T-helper 9 cell (primary cell): ENCODE data around the gene ADISSP.

ENCODE experiments used
- DNase-seq: peaks from one replicate; pipeline ENCODE4 v3.0.0-alpha.2; 2020

ADISSP gene

GRCh38 chr20:3778976-3779375, 11.4 kb upstream of the ADISSP start:
- DNase-seq: no peak

- no peak for DNase-seq
Observed at GRCh38 chr20:3777716-3778629, 10.4 kb upstream of the ADISSP start.

- DNase-seq: no peak
Observed at GRCh38 chr20:3777381-3777715, 9.8 kb upstream of the ADISSP start.

GRCh38 chr20:3775457-3776108, 8.0 kb upstream of the ADISSP start:
- DNase-seq: no peak

GRCh38 chr20:3771552-3772058, 4.1 kb upstream of the ADISSP start:
- no peak for DNase-seq

- DNase-seq: peak; percentile 86
Observed at GRCh38 chr20:3768342-3769130, 983 bp upstream of the ADISSP start.

- DNase-seq: no peak
Observed at GRCh38 chr20:3767110-3767426, 485 bp downstream of the ADISSP start.

- no peak for DNase-seq
Observed at GRCh38 chr20:3766422-3767109, 987 bp downstream of the ADISSP start.

GRCh38 chr20:3765171-3765882, 2.2 kb downstream of the ADISSP start:
- no peak for DNase-seq

- DNase-seq: no peak
Observed at GRCh38 chr20:3764659-3765058, 2.9 kb downstream of the ADISSP start.

GRCh38 chr20:3763671-3764601, 3.6 kb downstream of the ADISSP start:
- DNase-seq: no peak

GRCh38 chr20:3760655-3761348, 6.8 kb downstream of the ADISSP start:
- DNase-seq: no peak

GRCh38 chr20:3759884-3760283, 7.7 kb downstream of the ADISSP start:
- no peak for DNase-seq

GRCh38 chr20:3759316-3759823, 8.2 kb downstream of the ADISSP start:
- DNase-seq: no peak

GRCh38 chr20:3758566-3758965, 9.0 kb downstream of the ADISSP start:
- no peak for DNase-seq

- no peak for DNase-seq
Observed at GRCh38 chr20:3757268-3757667, 10.3 kb downstream of the ADISSP start.

GRCh38 chr20:3755814-3756480, 11.6 kb downstream of the ADISSP start:
- no peak for DNase-seq

- no peak for DNase-seq
Observed at GRCh38 chr20:3755269-3755668, 12.3 kb downstream of the ADISSP start.

- no peak for DNase-seq
Observed at GRCh38 chr20:3754276-3754630, 13.3 kb downstream of the ADISSP start.
